ENCODE measurements around the gene EFCAB7. TPM values are rescaled to one million over a fixed set of nuclear protein-coding genes. Genes with fewer than 3 reads are reported as not detected.

The EFCAB7 gene
- total RNA-seq, 1 experiment from 2014 or later: 3.0 TPM

- no peak overlapping the region for H2BK15ac ChIP-seq (ENCODE audit: low read depth, low read length)
- H2BK120ac ChIP-seq (ENCODE audit: low read depth, low read length, poor library complexity, severe bottlenecking): no peak overlapping the region
- Mint-ChIP-seq H3K27me3 (ENCODE audit: low read depth) (no peaks in the 10 kb centered on the region), H3K4me1 (no peaks in the 10 kb centered on the region), H3K9me3 (no peaks in the 10 kb centered on the region), H3K4me3 (no peak overlapping the region), H3K36me3 (ENCODE audit: insufficient read depth in 1 of 3, low read depth in 3 of 3) (peaks cover 0 to 2% (median 0%) of the 10 kb centered on the region in 3 experiments; a peak in 3 of 7 replicates), H3K27ac (no peak overlapping the region)
- no peak overlapping the region for H4K5ac ChIP-seq (ENCODE audit: insufficient read length, low read depth, low read length)
- no peak overlapping the region for H2BK12ac ChIP-seq (ENCODE audit: insufficient read length, low read depth, low read length)
- no peak overlapping the region for H4K91ac ChIP-seq (ENCODE audit: insufficient read length, low read depth, low read length)
- H3K79me2 ChIP-seq (ENCODE audit: insufficient read depth, low read length): no peaks in the 10 kb centered on the region
- no peak overlapping the region for H2BK5ac ChIP-seq (ENCODE audit: insufficient read length, low read length)
- H3K14ac ChIP-seq (ENCODE audit: insufficient read depth, low read length): no peak overlapping the region
- H2BK20ac ChIP-seq (ENCODE audit: low read depth, low read length, poor library complexity, severe bottlenecking): no peak overlapping the region
- H3K9ac ChIP-seq (ENCODE audit: extremely low read depth, insufficient read length, low read length): no peak overlapping the region
- H4K8ac ChIP-seq (replicated peaks; ENCODE audit: insufficient read length, low read depth, low read length): no peak overlapping the region
- no peak for TF ChIP-seq CTCF (conservative IDR thresholded peaks at IDR 0.05)
- H3T11ph ChIP-seq (ENCODE audit: low read length): no peak overlapping the region
- WGBS (ENCODE audit: extremely low coverage, insufficient read length, low lambda C conversion rate): no CpG with 5 or more reads among the region's 1 CpG
- H3K23ac ChIP-seq (ENCODE audit: insufficient read length, low read depth, low read length): no peak overlapping the region
- H3K79me1 ChIP-seq (ENCODE audit: insufficient read depth, low read depth, low read length, poor library complexity, severe bottlenecking): peaks cover 2% of the 10 kb centered on the region
- no peak overlapping the region for H2AK5ac ChIP-seq (ENCODE audit: insufficient read length, low read length)
- H2AFZ ChIP-seq (ENCODE audit: low read length): no peak overlapping the region
- no peak overlapping the region for H3K27ac ChIP-seq (ENCODE audit: insufficient read length, low read depth, low read length)
- H3K18ac ChIP-seq (ENCODE audit: insufficient read length, low read depth, low read length): no peak overlapping the region
- H3K23me2 ChIP-seq (ENCODE audit: insufficient read length, low read depth, low read length, poor library complexity, severe bottlenecking): no peaks in the 10 kb centered on the region
- H3K4me2 ChIP-seq (ENCODE audit: insufficient read depth, insufficient read length, low read length): no peak overlapping the region
- H3K4me1 ChIP-seq (ENCODE audit: insufficient read depth, low read length): no peaks in the 10 kb centered on the region
- no peak for DNase-seq
- no peak overlapping the region for H3K56ac ChIP-seq (ENCODE audit: insufficient read length, low read depth, low read length)
- H3K4ac ChIP-seq (ENCODE audit: low read depth, low read length): no peak overlapping the region
- no peaks in the 10 kb centered on the region for H3K27me3 ChIP-seq (ENCODE audit: insufficient read depth, low read length)
- H4K20me1 ChIP-seq (ENCODE audit: control insufficient read depth, insufficient read depth, insufficient read length): no peaks in the 10 kb centered on the region
- H3K9me3 ChIP-seq (ENCODE audit: control insufficient read depth, low read depth, low read length): no peaks in the 10 kb centered on the region
Measured at GRCh38 chr1:63498106-63498505, 25.2 kb upstream of the EFCAB7 start.
